Keratinocyte (primary cell): ENCODE measurements around the gene PACSIN2. TPM values are rescaled to one million over a fixed set of nuclear protein-coding genes. Genes with fewer than 3 reads are reported as not detected.

Source experiments
- DNase-seq: peaks from one replicate; pipeline ENCODE4 v3.0.0-alpha.2; 2011; ENCODE audit warnings: low read depth, missing footprints, low spot score
- FAIRE-seq: peaks from 2 replicates; lab custom pipeline; 2011; peaks lifted over from hg19 to GRCh38; lab: Jason Lieb, UNC
- H2AFZ ChIP-seq: 2 replicates; pipeline ENCODE4 v1.6.0; 2012; ENCODE audit warnings: low read length, control low read depth, inconsistent platforms; ENCODE audit not compliant: control insufficient read depth
- H3K27ac ChIP-seq: 2 replicates; pipeline ENCODE4 v1.5.1; 2011; ENCODE audit warnings: low read length; ENCODE audit not compliant: control insufficient read depth, insufficient read depth
- H3K27me3 ChIP-seq: 3 replicates; pipeline ENCODE4 v1.6.0; 2011; ENCODE audit warnings: low read length; ENCODE audit not compliant: control insufficient read depth, insufficient read depth; ENCODE audit errors: extremely low read depth
- H3K36me3 ChIP-seq, 2 experiments: 2 replicates in 1 of 2; 3 replicates in 1 of 2; pipeline ENCODE4 v1.5.1; 2011; ENCODE audit warnings: low read length in 2 of 2, mild to moderate bottlenecking in 1 of 2; ENCODE audit not compliant: control insufficient read depth in 2 of 2, insufficient read depth in 2 of 2; ENCODE audit errors: extremely low read depth in 1 of 2
- H3K4me1 ChIP-seq: 3 replicates; pipeline ENCODE4 v1.5.1; 2011; ENCODE audit warnings: low read length; ENCODE audit not compliant: control insufficient read depth, insufficient read depth; ENCODE audit errors: extremely low read depth
- H3K4me2 ChIP-seq: 3 replicates; pipeline ENCODE4 v1.6.0; 2011; ENCODE audit warnings: low read depth, low read length; ENCODE audit not compliant: control insufficient read depth, insufficient read depth; ENCODE audit errors: extremely low read depth
- H3K4me3 ChIP-seq, 3 experiments: fragments of 200-600 bp in 1 of 3; sonication (generic) in 1 of 3; 2 replicates in 2 of 3; 3 replicates in 1 of 3; pipeline ENCODE4 v1.5.1; 2011 to 2016; ENCODE audit warnings: low read length in 3 of 3, mild to moderate bottlenecking in 3 of 3, control low read depth in 2 of 3, inconsistent platforms in 1 of 3, low read depth in 1 of 3, mixed read lengths in 1 of 3, mixed run types in 1 of 3, moderate library complexity in 1 of 3; ENCODE audit not compliant: control insufficient read depth in 2 of 3, insufficient read depth in 2 of 3; ENCODE audit errors: extremely low read depth in 1 of 3
- H3K79me2 ChIP-seq: 2 replicates; pipeline ENCODE4 v1.6.0; 2012; ENCODE audit warnings: low read length; ENCODE audit not compliant: control insufficient read depth, insufficient read depth
- H3K9ac ChIP-seq: 3 replicates; pipeline ENCODE4 v1.6.0; 2011; ENCODE audit warnings: low read length; ENCODE audit not compliant: control insufficient read depth, insufficient read depth; ENCODE audit errors: extremely low read depth
- H3K9me1 ChIP-seq: 3 replicates; pipeline ENCODE4 v1.6.0; 2011; ENCODE audit warnings: low read length; ENCODE audit not compliant: control insufficient read depth, insufficient read depth; ENCODE audit errors: extremely low read depth
- H3K9me3 ChIP-seq: 2 replicates; pipeline ENCODE4 v1.5.1; 2012; ENCODE audit warnings: low read depth, low read length; ENCODE audit not compliant: control insufficient read depth
- H4K20me1 ChIP-seq: 3 replicates; pipeline ENCODE4 v1.6.0; 2011; ENCODE audit warnings: low read length; ENCODE audit not compliant: control insufficient read depth, insufficient read depth; ENCODE audit errors: extremely low read depth
- EZH2 ChIP-seq: IDR thresholded peaks from one replicate; pipeline ENCODE4 v1.6.1; 2012; ENCODE audit warnings: inconsistent platforms, mild to moderate bottlenecking, low read length, moderate library complexity
- dilution Hi-C: fragments of 300-500 bp; cut with MboI; formaldehyde crosslinking; loops from one replicate; pipeline ENCODE4 v1.7.0; 2020; ENCODE audit warnings: low sequenced_read_pairs; ENCODE audit not compliant: extremely low pct_ligation_motif_present
- polyA plus RNA-seq, 5 experiments: library from polyadenylated mRNA; depleted of rRNA in 3 of 5; stranded (reverse) in 3 of 5; stranded (forward) in 1 of 5; unstranded in 1 of 5; fragments of >200 nt; gene quantifications; 1 replicate in 1 of 5; 2 replicates in 3 of 5; 3 replicates in 1 of 5; pipeline versions ENCODE4 v1.2.1 to v1.2.3, GENCODE V29; 2011 to 2012; ENCODE audit warnings: missing spikeins in 2 of 5, low read depth in 1 of 5, low replicate concordance in 1 of 5
- TF ChIP-seq, protein P1 (sequence below), 3 experiments: IDR thresholded peaks in 1 of 3; conservative IDR thresholded peaks in 1 of 3; optimal IDR thresholded peaks in 1 of 3; 2 replicates in 2 of 3; 3 replicates in 1 of 3; pipeline versions ENCODE3 to v1.5.1; 2011; ENCODE audit warnings: low read length in 3 of 3, mild to moderate bottlenecking in 3 of 3, moderate library complexity in 2 of 3, control low read depth in 1 of 3, inconsistent platforms in 1 of 3; ENCODE audit not compliant: insufficient read depth in 2 of 3; ENCODE audit errors: extremely low read depth in 1 of 3

PACSIN2 gene
- polyA plus RNA-seq, 1 donor (not counting 4 experiments of a cell fraction or from before 2014, with no cell fraction given) = 55.5 TPM

GRCh38 chr22:42977569-42977968 is 37.4 kb downstream of the PACSIN2 start:
- Histone ChIP-seq H3K9me3 (no peaks in the 10 kb centered on the region), H3K9ac (no peak overlapping the region), H3K27me3 (no peaks in the 10 kb centered on the region), H3K36me3 (no peaks in the 10 kb centered on the region), H3K4me2 (no peak overlapping the region), H3K4me3 (no peak overlapping the region), H4K20me1 (peaks cover 13% of the 10 kb centered on the region), H3K4me1 (peaks cover 19% of the 10 kb centered on the region), H3K79me2 (peaks cover 60% of the 10 kb centered on the region), H3K9me1 (peaks cover 3% of the 10 kb centered on the region), H2AFZ (no peak overlapping the region), H3K27ac (no peak overlapping the region)
- FAIRE-seq (no peak), DNase-seq (no peak)
- TF ChIP-seq, protein P1, sequence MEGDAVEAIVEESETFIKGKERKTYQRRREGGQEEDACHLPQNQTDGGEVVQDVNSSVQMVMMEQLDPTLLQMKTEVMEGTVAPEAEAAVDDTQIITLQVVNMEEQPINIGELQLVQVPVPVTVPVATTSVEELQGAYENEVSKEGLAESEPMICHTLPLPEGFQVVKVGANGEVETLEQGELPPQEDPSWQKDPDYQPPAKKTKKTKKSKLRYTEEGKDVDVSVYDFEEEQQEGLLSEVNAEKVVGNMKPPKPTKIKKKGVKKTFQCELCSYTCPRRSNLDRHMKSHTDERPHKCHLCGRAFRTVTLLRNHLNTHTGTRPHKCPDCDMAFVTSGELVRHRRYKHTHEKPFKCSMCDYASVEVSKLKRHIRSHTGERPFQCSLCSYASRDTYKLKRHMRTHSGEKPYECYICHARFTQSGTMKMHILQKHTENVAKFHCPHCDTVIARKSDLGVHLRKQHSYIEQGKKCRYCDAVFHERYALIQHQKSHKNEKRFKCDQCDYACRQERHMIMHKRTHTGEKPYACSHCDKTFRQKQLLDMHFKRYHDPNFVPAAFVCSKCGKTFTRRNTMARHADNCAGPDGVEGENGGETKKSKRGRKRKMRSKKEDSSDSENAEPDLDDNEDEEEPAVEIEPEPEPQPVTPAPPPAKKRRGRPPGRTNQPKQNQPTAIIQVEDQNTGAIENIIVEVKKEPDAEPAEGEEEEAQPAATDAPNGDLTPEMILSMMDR (optimal IDR thresholded peaks at IDR 0.05 in 1 of 3, IDR thresholded peaks at IDR 0.05 in 1 of 3, conservative IDR thresholded peaks at IDR 0.05 in 1 of 3; ENCODE audit: extremely low read depth in 1 of 3, insufficient read depth in 2 of 3, low read length in 3 of 3) = no peak
- dilution Hi-C loops = no loop called here

DNA sequence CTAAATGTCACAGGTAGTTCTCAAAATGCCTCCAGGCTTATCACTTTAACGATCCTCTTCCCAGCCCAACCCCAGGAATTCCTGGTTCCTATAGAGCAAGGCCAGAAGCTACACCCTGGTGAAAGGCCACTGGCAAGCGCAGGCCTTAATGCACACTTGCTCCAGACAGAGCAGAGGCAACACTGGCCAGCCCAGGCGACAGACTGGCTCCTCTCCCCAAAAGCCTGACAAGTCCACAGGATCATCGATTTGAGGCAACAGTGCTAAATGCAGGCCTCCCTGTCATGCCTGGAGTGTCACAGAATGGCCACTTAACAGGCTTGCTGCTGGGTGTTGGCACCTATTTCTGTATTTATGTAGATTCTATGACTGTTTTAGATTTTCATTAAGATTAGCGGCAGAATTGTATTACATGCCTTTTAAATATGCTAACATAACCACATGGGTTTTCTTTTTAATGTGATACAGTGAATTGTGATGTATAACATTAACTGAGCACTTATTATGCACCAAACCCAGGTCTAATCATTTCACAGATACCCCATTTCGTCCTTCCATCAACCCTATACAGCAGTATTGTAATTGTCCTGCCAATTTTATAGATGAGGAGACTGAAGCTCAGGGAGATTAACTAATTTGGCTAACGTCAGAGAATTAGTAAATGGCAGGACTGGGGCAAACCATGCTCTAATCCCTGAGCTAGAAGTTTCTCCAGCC is 38.6 kb downstream of the PACSIN2 start:
- H4K20me1 ChIP-seq = peaks cover 13% of the 10 kb centered on the region
- no peaks in the 10 kb centered on the region for H3K27me3 ChIP-seq
- H3K79me2 ChIP-seq = peaks cover 65% of the 10 kb centered on the region
- no peak overlapping the region for H3K4me3 ChIP-seq
- no peak overlapping the region for H3K4me2 ChIP-seq
- no peak overlapping the region for H2AFZ ChIP-seq
- no peaks in the 10 kb centered on the region for H3K36me3 ChIP-seq
- no peak for TF ChIP-seq EZH2
- TF ChIP-seq, protein P1 (optimal IDR thresholded peaks at IDR 0.05 in 1 of 3, IDR thresholded peaks at IDR 0.05 in 1 of 3, conservative IDR thresholded peaks at IDR 0.05 in 1 of 3; ENCODE audit: extremely low read depth in 1 of 3, insufficient read depth in 2 of 3, low read length in 3 of 3) = no peak
- H3K9me1 ChIP-seq = peaks cover 3% of the 10 kb centered on the region
- no peak for DNase-seq
- H3K27ac ChIP-seq = no peak overlapping the region
- FAIRE-seq = no peak
- dilution Hi-C loops = no loop called here
- H3K4me1 ChIP-seq = peaks cover 19% of the 10 kb centered on the region
- H3K9ac ChIP-seq = no peak overlapping the region
- H3K9me3 ChIP-seq = no peaks in the 10 kb centered on the region
